Adrenal gland (tissue), 5 donors: ENCODE data around the gene TPD52L1.

Experiments used
- CTCF ChIP-seq, 6 experiments: fragments of 450-650 bp in 4 of 6; fragments of 200-600 bp in 2 of 6; sonication (generic) in 1 of 6; IDR thresholded peaks; 1 replicate in 5 of 6; 2 replicates in 1 of 6; pipeline versions ENCODE4 v1.5.1 to v1.8.0; 2016 to 2021; ENCODE audit warnings: antibody characterized with exemption in 6 of 6, mild to moderate bottlenecking in 2 of 6, moderate library complexity in 1 of 6
- POLR2A ChIP-seq, 2 donors: fragments of 450-650 bp; IDR thresholded peaks; one replicate each; pipeline ENCODE4 v1.6.1; 2017; ENCODE audit warnings: antibody characterized with exemption in 2 of 2, mild to moderate bottlenecking in 2 of 2, moderate library complexity in 1 of 2
- donor health status: DM: no; HTN: no; CAD: no.

- TF ChIP-seq CTCF (IDR thresholded peaks at IDR 0.05) = no peak
- TF ChIP-seq POLR2A (IDR thresholded peaks at IDR 0.05) = no peak
These were observed 101.6 kb downstream of the TPD52L1 start for GRCh38 chr6:125255201-125255600.
